K562 (cell line): ENCODE measurements around the gene A1BG. TPM values are rescaled to one million over a fixed set of nuclear protein-coding genes. Genes with fewer than 3 reads are reported as not detected.

ENCODE experiments used
- ATAC-seq: fragments of 200-7000 bp; cut with Tn5 transposase; 3 replicates; pipeline ENCODE4 v1.9.1; 2020; ENCODE audit warnings: moderate library complexity
- BruUV-seq: library from RNA; stranded (reverse); fragments of 400-500 nt; replicated peaks from 2 replicates; lab custom pipeline; 2021; lab: Mats Ljungman, UMichigan
- CTCF ChIA-PET: fragments of 300-600 bp; formaldehyde crosslinking; extraction: SDS; loops from one replicate; lab custom pipeline; 2021; ENCODE audit warnings: low intra/inter-chr PET ratio; lab: Yijun Ruan, JAX
- POLR2A ChIA-PET: fragments of 300-600, 350-650 bp; sonication (Branson Sonifier 250); formaldehyde crosslinking; extraction: SDS; loops from one replicate; lab custom pipeline; 2021; ENCODE audit warnings: antibody characterized with exemption, inconsistent platforms; lab: Yijun Ruan, JAX
- DNase-seq, 4 experiments: peaks; one replicate each; pipeline versions ENCODE4 v3.0.0 to v3.0.0-alpha.2; 2011 to 2018; ENCODE audit warnings: low spot score in 3 of 4, mixed read lengths in 3 of 4; ENCODE audit errors: extremely low read depth in 1 of 4
- FAIRE-seq: peaks from 2 replicates; lab custom pipeline; 2011; peaks lifted over from hg19 to GRCh38; lab: Jason Lieb, UNC
- H2AFZ ChIP-seq: 2 replicates; pipeline ENCODE4 v1.6.0; 2011; ENCODE audit warnings: low read depth, low read length, control low read depth, inconsistent platforms
- H3K27ac ChIP-seq: fragments of 200-600 bp; 3 replicates; pipeline ENCODE4 v1.8.0; 2011; ENCODE audit warnings: low read depth, mild to moderate bottlenecking, control low read depth, inconsistent platforms, low read length, moderate library complexity, mixed read lengths; ENCODE audit errors: extremely low read depth
- H3K27me3 ChIP-seq, 2 experiments: fragments of 300-600 bp in 1 of 2; 2 replicates in 1 of 2; 3 replicates in 1 of 2; pipeline versions ENCODE4 v1.6.0 to v1.8.0; 2011; ENCODE audit warnings: inconsistent platforms in 2 of 2, low read length in 2 of 2, mild to moderate bottlenecking in 1 of 2, mixed read lengths in 1 of 2, moderate library complexity in 1 of 2; ENCODE audit not compliant: control insufficient read depth in 2 of 2, insufficient read depth in 2 of 2
- H3K36me3 ChIP-seq: fragments of 300-600 bp; 3 replicates; pipeline ENCODE4 v1.8.0; 2011; ENCODE audit warnings: mild to moderate bottlenecking, low read length, inconsistent platforms; ENCODE audit not compliant: control insufficient read depth, insufficient read depth
- H3K4me1 ChIP-seq, 2 experiments: fragments of 200-600 bp in 1 of 2; replicated peaks in 1 of 2; 2 replicates in 1 of 2; 3 replicates in 1 of 2; pipeline versions ENCODE4 v1.5.1 to v1.8.0; 2011; ENCODE audit warnings: inconsistent platforms in 2 of 2, low read length in 2 of 2, mild to moderate bottlenecking in 1 of 2, mixed read lengths in 1 of 2, moderate library complexity in 1 of 2; ENCODE audit not compliant: control insufficient read depth in 2 of 2, insufficient read depth in 2 of 2
- H3K4me2 ChIP-seq: 2 replicates; pipeline ENCODE4 v1.6.1; 2011; ENCODE audit warnings: low read length, control low read depth, inconsistent platforms, mixed read lengths; ENCODE audit not compliant: insufficient read depth
- H3K4me3 ChIP-seq: fragments of 200-600 bp; sonication (generic), shearing (Covaris generic); 2 replicates; pipeline ENCODE4 v1.5.1; 2016; ENCODE audit warnings: control low read depth, inconsistent platforms
- H3K79me2 ChIP-seq: fragments of 200-600 bp; 3 replicates; pipeline ENCODE4 v1.8.0; 2011; ENCODE audit warnings: low read length, inconsistent platforms; ENCODE audit not compliant: control insufficient read depth, insufficient read depth
- H3K9ac ChIP-seq, 2 experiments: 2 replicates each; pipeline versions ENCODE4 v1.6.0 to v1.6.1; 2011; ENCODE audit warnings: low read depth in 2 of 2, low read length in 2 of 2, control low read depth in 1 of 2, inconsistent platforms in 1 of 2, mild to moderate bottlenecking in 1 of 2, mixed read lengths in 1 of 2; ENCODE audit not compliant: insufficient read depth in 1 of 2
- H3K9me1 ChIP-seq: one replicate; pipeline ENCODE4 v1.6.0; 2011; ENCODE audit warnings: inconsistent platforms, mild to moderate bottlenecking, low read length, moderate library complexity; ENCODE audit not compliant: control insufficient read depth, insufficient read depth
- H3K9me3 ChIP-seq: replicated peaks from 2 replicates; pipeline ENCODE4 v1.5.1; 2011; ENCODE audit warnings: low read depth, low read length, inconsistent platforms; ENCODE audit not compliant: control insufficient read depth, insufficient read depth
- H4K20me1 ChIP-seq: replicated peaks from 2 replicates; pipeline ENCODE4 v1.6.1; 2011; ENCODE audit warnings: low read length, inconsistent platforms, mixed read lengths; ENCODE audit not compliant: control insufficient read depth, insufficient read depth
- KLF10 ChIP-seq: fragments of 250-450 bp; sonication (Bioruptor Pico); IDR thresholded peaks from 2 replicates; pipeline ENCODE4 v1.6.1; 2021; ENCODE audit warnings: matching md5 sums
- L3MBTL2 ChIP-seq: fragments of 450-650 bp; IDR thresholded peaks from 2 replicates; pipeline ENCODE4 v1.6.1; 2016; ENCODE audit warnings: mild to moderate bottlenecking, moderate library complexity
- POLR2G ChIP-seq: fragments of 200-400 bp; formaldehyde crosslinking; IDR thresholded peaks from 2 replicates; pipeline ENCODE4 v1.6.1; 2017; ENCODE audit warnings: low read depth, mild to moderate bottlenecking, antibody characterized with exemption, low read length, moderate library complexity
- RBM14 ChIP-seq: fragments of 200-400 bp; formaldehyde crosslinking; IDR thresholded peaks from 2 replicates; pipeline ENCODE4 v1.6.1; 2018; ENCODE audit warnings: low read depth, mild to moderate bottlenecking, low read length, moderate library complexity, borderline replicate concordance; ENCODE audit not compliant: insufficient read depth
- SPI1 ChIP-seq: IDR thresholded peaks from 2 replicates; pipeline ENCODE4 v1.6.1; 2011; ENCODE audit warnings: low read depth, low read length, control low read depth, borderline replicate concordance
- WGBS: fragments of 100-300 bp; shearing (Covaris generic); methylation state at CpG from one replicate; pipeline ENCODE4 v1.1.6; 2016; ENCODE audit warnings: low coverage, mixed read lengths; ENCODE audit not compliant: insufficient coverage; ENCODE audit errors: missing lambda C conversion rate; 5-methylcytosine and 5-hydroxymethylcytosine counted together
- in situ Hi-C: fragments of 300-500 bp; cut with MboI; formaldehyde crosslinking; loops from 4 replicates; pipeline ENCODE4 v1.15.0; 2018; ENCODE audit warnings: inconsistent platforms, mixed read lengths
- intact Hi-C: fragments of 100-400 bp; cut with micrococcal nuclease; formaldehyde crosslinking; loops from 2 replicates; pipeline ENCODE4 v1.14.2; 2022
- polyA plus RNA-seq, 8 experiments: library from polyadenylated mRNA; depleted of rRNA in 4 of 8; stranded (reverse) in 5 of 8; unstranded in 3 of 8; fragments of >200 nt; fragmentation: Nextera tagmentation in 2 of 8; fragmentation: Illumina TruSeq in 1 of 8; extraction: Ambion mirVana in 2 of 8; extraction: Trizol in 1 of 8; gene quantifications; 2 replicates each; pipeline versions ENCODE4 v1.2.1 to v1.2.3, GENCODE V29; 2011 to 2014; ENCODE audit warnings: inconsistent platforms in 1 of 8, missing spikeins in 1 of 8
- total RNA-seq, 7 experiments: library from RNA; depleted of rRNA in 6 of 7; stranded (reverse); fragments of >200 nt in 6 of 7; fragmentation: Illumina TruSeq in 2 of 7; extraction: Trizol in 2 of 7; gene quantifications; 2 replicates each; pipeline versions ENCODE4 v1.2.1 to v1.2.3, GENCODE V29; 2011 to 2021; ENCODE audit warnings: low replicate concordance in 1 of 7

Gene A1BG
- total and polyA plus RNA-seq, 9 of the 15 experiments (the other 6 are each of a cell fraction or from before 2014, with no cell fraction given): 0.10 to 19.8 (median 2.6) TPM

GRCh38 chr19:58366585-58367430 is 13.5 kb upstream of the A1BG start:
- Histone ChIP-seq H3K9ac (peak overlapping the region in 1 of 2 experiments; percentile 22; a peak in 1 of 4 replicates), H3K79me2 (peaks cover 3% of the 10 kb centered on the region; the same call in 1 of the 3 replicates), H2AFZ (no peak overlapping the region), H3K4me3 (no peak overlapping the region), H3K36me3 (no peaks in the 10 kb centered on the region), H3K27me3 (no peaks in the 10 kb centered on the region), H3K9me3 (no peaks in the 10 kb centered on the region), H3K9me1 (no peaks in the 10 kb centered on the region), H3K4me2 (no peak overlapping the region), H3K4me1 (peaks cover 0 to 33% of the 10 kb centered on the region in 2 experiments; a peak in 2 of 5 replicates), H3K27ac (no peak overlapping the region), H4K20me1 (no peaks in the 10 kb centered on the region)
- ChIA-PET CTCF (no interaction called here), POLR2A (no interaction called here)
- no TSS peak for BruUV-seq
- DNase-seq (no peak), FAIRE-seq (no peak), ATAC-seq (no peak)
- in situ Hi-C loops (no loop called here), intact Hi-C loops (no loop called here)
- TF ChIP-seq RBM14: no peak
- TF ChIP-seq POLR2G: 0 out of 2 replicates have a peak, but pooled peaks have one; percentile 12
- WGBS: 57% methylated on average over 31 of the region's 32 CpGs

- 77% methylated on average over 5 of the region's 5 CpGs for WGBS
- intact Hi-C loops: no loop called here
- ATAC-seq (no peak), FAIRE-seq (no peak), DNase-seq (no peak)
- Histone ChIP-seq H4K20me1 (no peaks in the 10 kb centered on the region), H3K4me2 (no peak overlapping the region), H3K36me3 (no peaks in the 10 kb centered on the region), H3K4me1 (peaks cover 7 to 44% of the 10 kb centered on the region in 2 experiments; a peak in 3 of 5 replicates), H3K4me3 (no peak overlapping the region), H3K9me3 (no peaks in the 10 kb centered on the region), H3K79me2 (peaks cover 7% of the 10 kb centered on the region; the same call in 1 of the 3 replicates), H2AFZ (no peak overlapping the region), H3K9ac (no peak overlapping the region; a peak in 1 of 4 replicates), H3K9me1 (no peaks in the 10 kb centered on the region), H3K27me3 (no peaks in the 10 kb centered on the region), H3K27ac (no peak overlapping the region)
- no TSS peak for BruUV-seq
- ChIA-PET POLR2A (interaction anchor here (0.6 to 2.0 kb wide), 7 partner anchors 13 to 160 kb away, joined by 3 to 6 read pairs (median 4); partner anchors contain the start of gene RPS5), CTCF (no interaction called here)
- TF ChIP-seq SPI1 (0 out of 2 replicates have a peak, but pooled peaks have one; percentile 17), KLF10 (CRISPR knock-in tag) (no peak), L3MBTL2 (no peak)
- in situ Hi-C loops: no loop called here
Measured at GRCh38 chr19:58364146-58364545, 10.9 kb upstream of the A1BG start.
